SK-N-SH treated with all-trans-retinoic acid at 6 μM for 48 hours (cell line): ENCODE measurements around the gene TWF1.
"Not testable (repeated sequence)": the region's sequence is repeated elsewhere in the genome, so short reads cannot be mapped to it uniquely, and the experiment has no call there.

ENCODE experiments used
- ATAC-seq: fragments of 200-7000 bp; cut with Tn5 transposase; 3 replicates; pipeline ENCODE4 v1.9.1; 2020; ENCODE audit warnings: mild to moderate bottlenecking, moderate library complexity
- ARNTL ChIP-seq: fragments of 450-650 bp; formaldehyde crosslinking; IDR thresholded peaks from 2 replicates; pipeline ENCODE4 v1.5.0; 2020; ENCODE audit warnings: low read depth, mild to moderate bottlenecking, moderate library complexity, borderline replicate concordance
- BACH2 ChIP-seq: fragments of 250-450 bp; sonication (Bioruptor Pico); IDR thresholded peaks from 2 replicates; pipeline ENCODE4 v1.9.0; 2021; ENCODE audit warnings: mild to moderate bottlenecking, borderline replicate concordance
- CSDC2 ChIP-seq: fragments of 250-450 bp; sonication (Bioruptor Pico); IDR thresholded peaks from 2 replicates; pipeline ENCODE4 v1.5.0; 2020; ENCODE audit warnings: mild to moderate bottlenecking, moderate library complexity
- ESRRG ChIP-seq: fragments of 250-450 bp; sonication (Bioruptor Pico); IDR thresholded peaks from 2 replicates; pipeline ENCODE4 v1.6.1; 2021; ENCODE audit warnings: mild to moderate bottlenecking
- GLIS3 ChIP-seq: fragments of 250-450 bp; sonication (Bioruptor Pico); IDR thresholded peaks from 2 replicates; pipeline ENCODE4 v1.5.0; 2020; ENCODE audit warnings: mild to moderate bottlenecking, moderate library complexity
- ISL1 ChIP-seq: fragments of 250-450 bp; sonication (Bioruptor Pico); IDR thresholded peaks from 2 replicates; pipeline ENCODE4 v2.1.2; 2022; ENCODE audit warnings: mild to moderate bottlenecking, moderate library complexity
- OSR1 ChIP-seq: fragments of 250-450 bp; sonication (Bioruptor Pico); IDR thresholded peaks from 2 replicates; pipeline ENCODE4 v1.8.0; 2022; ENCODE audit warnings: moderate library complexity, mild to moderate bottlenecking, inconsistent platforms
- PPARA ChIP-seq: fragments of 250-450 bp; sonication (Bioruptor Pico); IDR thresholded peaks from 2 replicates; pipeline ENCODE4 v1.5.0; 2020; ENCODE audit warnings: mild to moderate bottlenecking, borderline replicate concordance
- RARB ChIP-seq: fragments of 250-450 bp; sonication (Bioruptor Pico); IDR thresholded peaks from 2 replicates; pipeline ENCODE4 v1.8.0; 2021; ENCODE audit warnings: mild to moderate bottlenecking, moderate library complexity
- SNAI2 ChIP-seq: fragments of 250-450 bp; sonication (Bioruptor Pico); IDR thresholded peaks from 2 replicates; pipeline ENCODE4 v1.5.0; 2020; ENCODE audit warnings: mild to moderate bottlenecking, moderate library complexity
- TOX ChIP-seq: fragments of 250-450 bp; sonication (Bioruptor Pico); IDR thresholded peaks from 2 replicates; pipeline ENCODE4 v1.8.0; 2021; ENCODE audit warnings: mild to moderate bottlenecking, moderate library complexity, borderline replicate concordance
- ZFP30 ChIP-seq: fragments of 450-650 bp; formaldehyde crosslinking; IDR thresholded peaks from 2 replicates; pipeline ENCODE4 v1.5.0; 2022; ENCODE audit warnings: mild to moderate bottlenecking, moderate library complexity
- ZNF565 ChIP-seq: fragments of 450-650 bp; formaldehyde crosslinking; conservative IDR thresholded peaks from 2 replicates; pipeline ENCODE4 v1.5.0; 2020; ENCODE audit warnings: low read depth, mild to moderate bottlenecking, moderate library complexity
- ZNF70 ChIP-seq: fragments of 450-650 bp; formaldehyde crosslinking; IDR thresholded peaks from 2 replicates; pipeline ENCODE4 v1.5.0; 2020; ENCODE audit warnings: mild to moderate bottlenecking, moderate library complexity
- ZNF8 ChIP-seq: fragments of 450-650 bp; formaldehyde crosslinking; IDR thresholded peaks from 2 replicates; pipeline ENCODE4 v1.5.0; 2020; ENCODE audit warnings: mild to moderate bottlenecking, moderate library complexity
- TF ChIP-seq, protein P1 (sequence below): fragments of 250-450 bp; sonication (Bioruptor Pico); IDR thresholded peaks from 2 replicates; pipeline ENCODE4 v1.5.0; 2020; ENCODE audit warnings: mild to moderate bottlenecking, moderate library complexity
- TF ChIP-seq, protein P2 (sequence below): fragments of 250-450 bp; sonication (Bioruptor Pico); IDR thresholded peaks from 2 replicates; pipeline ENCODE4 v1.5.1; 2021; ENCODE audit warnings: mild to moderate bottlenecking, moderate library complexity
- TF ChIP-seq, protein P3 (sequence below): fragments of 250-450 bp; sonication (Bioruptor Pico); IDR thresholded peaks from 2 replicates; pipeline ENCODE4 v1.5.1; 2020; ENCODE audit warnings: low read depth, mild to moderate bottlenecking, moderate library complexity

Gene TWF1

DNA sequence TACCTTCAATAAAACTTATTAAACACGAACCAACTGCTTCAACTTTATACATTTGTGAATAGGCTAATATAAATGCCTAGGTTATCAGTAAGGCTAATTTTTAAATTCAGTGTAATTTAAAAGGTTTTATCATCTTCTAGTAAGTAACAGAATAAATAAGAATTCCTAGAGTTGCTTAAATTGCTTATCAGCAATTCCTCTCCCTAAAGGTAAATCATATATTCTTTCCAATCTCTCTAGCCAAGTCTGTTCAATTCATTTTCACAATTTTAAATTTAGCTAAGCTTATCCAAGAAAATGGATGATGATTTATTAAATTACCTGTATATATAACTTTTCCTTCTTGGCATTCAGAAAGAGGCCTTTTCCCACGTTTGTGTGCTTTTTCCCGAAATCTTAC, 52.1 kb downstream of the TWF1 start (continued):
- no peak for TF ChIP-seq GLIS3 (CRISPR knock-in tag)

DNA sequence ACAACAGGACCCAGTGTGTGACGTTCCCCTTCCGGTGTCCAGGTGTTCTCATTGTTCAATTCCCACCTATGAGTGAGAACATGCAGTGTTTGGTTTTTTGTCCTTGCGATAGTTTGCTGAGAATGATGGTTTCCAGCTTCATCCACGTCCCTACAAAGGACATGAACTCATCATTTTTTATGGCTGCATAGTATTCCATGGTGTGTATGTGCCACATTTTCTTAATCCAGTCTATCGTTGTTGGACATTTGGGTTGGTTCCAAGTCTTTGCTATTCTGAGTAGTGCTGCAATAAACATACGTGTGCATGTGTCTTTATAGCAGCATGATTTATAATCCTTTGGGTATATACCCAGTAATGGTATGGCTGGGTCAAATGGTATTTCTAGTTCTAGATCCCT, 54.8 kb downstream of the TWF1 start:
- ATAC-seq: not testable (repeated sequence)

DNA sequence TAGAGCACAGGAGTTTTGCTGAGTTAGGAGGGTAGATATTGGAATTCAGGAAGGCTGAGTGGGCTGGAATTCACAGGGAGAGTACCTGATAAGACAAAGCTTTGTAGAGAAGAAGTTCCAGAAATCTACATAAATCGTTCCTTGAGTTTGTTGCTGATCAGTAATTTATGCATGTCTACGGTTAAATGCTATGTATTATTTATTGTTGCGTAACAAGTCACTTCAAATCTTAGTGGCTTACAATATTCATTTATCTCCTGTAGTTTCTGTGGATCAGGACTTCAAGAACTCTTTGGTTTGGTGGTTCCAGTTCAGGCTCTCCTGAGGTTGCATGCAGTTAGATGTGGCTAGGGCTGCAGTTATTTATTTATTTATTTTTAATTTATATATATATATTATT, 55.3 kb downstream of the TWF1 start:
- ATAC-seq: no peak
- TF ChIP-seq ZNF8: no peak
- no peak for TF ChIP-seq GLIS3 (CRISPR knock-in tag)
- TF ChIP-seq, protein P1, sequence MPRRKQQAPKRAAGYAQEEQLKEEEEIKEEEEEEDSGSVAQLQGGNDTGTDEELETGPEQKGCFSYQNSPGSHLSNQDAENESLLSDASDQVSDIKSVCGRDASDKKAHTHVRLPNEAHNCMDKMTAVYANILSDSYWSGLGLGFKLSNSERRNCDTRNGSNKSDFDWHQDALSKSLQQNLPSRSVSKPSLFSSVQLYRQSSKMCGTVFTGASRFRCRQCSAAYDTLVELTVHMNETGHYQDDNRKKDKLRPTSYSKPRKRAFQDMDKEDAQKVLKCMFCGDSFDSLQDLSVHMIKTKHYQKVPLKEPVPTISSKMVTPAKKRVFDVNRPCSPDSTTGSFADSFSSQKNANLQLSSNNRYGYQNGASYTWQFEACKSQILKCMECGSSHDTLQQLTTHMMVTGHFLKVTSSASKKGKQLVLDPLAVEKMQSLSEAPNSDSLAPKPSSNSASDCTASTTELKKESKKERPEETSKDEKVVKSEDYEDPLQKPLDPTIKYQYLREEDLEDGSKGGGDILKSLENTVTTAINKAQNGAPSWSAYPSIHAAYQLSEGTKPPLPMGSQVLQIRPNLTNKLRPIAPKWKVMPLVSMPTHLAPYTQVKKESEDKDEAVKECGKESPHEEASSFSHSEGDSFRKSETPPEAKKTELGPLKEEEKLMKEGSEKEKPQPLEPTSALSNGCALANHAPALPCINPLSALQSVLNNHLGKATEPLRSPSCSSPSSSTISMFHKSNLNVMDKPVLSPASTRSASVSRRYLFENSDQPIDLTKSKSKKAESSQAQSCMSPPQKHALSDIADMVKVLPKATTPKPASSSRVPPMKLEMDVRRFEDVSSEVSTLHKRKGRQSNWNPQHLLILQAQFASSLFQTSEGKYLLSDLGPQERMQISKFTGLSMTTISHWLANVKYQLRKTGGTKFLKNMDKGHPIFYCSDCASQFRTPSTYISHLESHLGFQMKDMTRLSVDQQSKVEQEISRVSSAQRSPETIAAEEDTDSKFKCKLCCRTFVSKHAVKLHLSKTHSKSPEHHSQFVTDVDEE (CRISPR knock-in tag): no peak
- TF ChIP-seq BACH2 (CRISPR knock-in tag): no peak
- TF ChIP-seq PPARA (CRISPR knock-in tag): no peak
- TF ChIP-seq ZFP30 (CRISPR knock-in tag): no peak
- no peak for TF ChIP-seq ZNF70 (CRISPR knock-in tag)
- TF ChIP-seq TOX: no peak
- TF ChIP-seq CSDC2 (CRISPR knock-in tag): no peak
- TF ChIP-seq, protein P2, sequence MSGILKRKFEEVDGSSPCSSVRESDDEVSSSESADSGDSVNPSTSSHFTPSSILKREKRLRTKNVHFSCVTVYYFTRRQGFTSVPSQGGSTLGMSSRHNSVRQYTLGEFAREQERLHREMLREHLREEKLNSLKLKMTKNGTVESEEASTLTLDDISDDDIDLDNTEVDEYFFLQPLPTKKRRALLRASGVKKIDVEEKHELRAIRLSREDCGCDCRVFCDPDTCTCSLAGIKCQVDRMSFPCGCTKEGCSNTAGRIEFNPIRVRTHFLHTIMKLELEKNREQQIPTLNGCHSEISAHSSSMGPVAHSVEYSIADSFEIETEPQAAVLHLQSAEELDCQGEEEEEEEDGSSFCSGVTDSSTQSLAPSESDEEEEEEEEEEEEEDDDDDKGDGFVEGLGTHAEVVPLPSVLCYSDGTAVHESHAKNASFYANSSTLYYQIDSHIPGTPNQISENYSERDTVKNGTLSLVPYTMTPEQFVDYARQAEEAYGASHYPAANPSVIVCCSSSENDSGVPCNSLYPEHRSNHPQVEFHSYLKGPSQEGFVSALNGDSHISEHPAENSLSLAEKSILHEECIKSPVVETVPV: no peak
- TF ChIP-seq ZNF565 (CRISPR knock-in tag): no peak

DNA sequence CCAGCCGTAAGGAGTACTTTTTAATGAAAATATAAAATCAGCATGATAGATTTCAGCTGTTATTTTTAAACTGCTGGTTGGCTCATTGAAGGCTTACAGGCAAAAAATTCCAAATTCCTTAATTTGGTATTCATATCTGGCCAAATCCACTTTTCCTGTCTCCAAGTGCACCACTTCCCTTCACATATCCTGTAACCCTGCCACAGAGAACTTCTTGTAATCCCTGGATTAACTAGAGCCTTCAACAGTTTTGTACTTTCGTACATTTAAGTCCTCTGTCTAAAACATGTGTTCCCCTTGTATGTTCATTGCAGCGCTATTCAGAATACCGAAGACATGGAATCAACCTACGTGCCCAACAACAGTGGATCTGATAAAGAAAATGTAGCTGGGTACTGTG, 57.1 kb downstream of the TWF1 start:
- TF ChIP-seq CSDC2 (CRISPR knock-in tag) (no peak), SNAI2 (CRISPR knock-in tag) (no peak), ISL1 (CRISPR knock-in tag) (no peak), GLIS3 (CRISPR knock-in tag) (no peak), OSR1 (no peak), TOX (no peak), RARB (no peak), ARNTL (CRISPR knock-in tag) (no peak)
- TF ChIP-seq, protein P2: no peak
- no peak for ATAC-seq

DNA sequence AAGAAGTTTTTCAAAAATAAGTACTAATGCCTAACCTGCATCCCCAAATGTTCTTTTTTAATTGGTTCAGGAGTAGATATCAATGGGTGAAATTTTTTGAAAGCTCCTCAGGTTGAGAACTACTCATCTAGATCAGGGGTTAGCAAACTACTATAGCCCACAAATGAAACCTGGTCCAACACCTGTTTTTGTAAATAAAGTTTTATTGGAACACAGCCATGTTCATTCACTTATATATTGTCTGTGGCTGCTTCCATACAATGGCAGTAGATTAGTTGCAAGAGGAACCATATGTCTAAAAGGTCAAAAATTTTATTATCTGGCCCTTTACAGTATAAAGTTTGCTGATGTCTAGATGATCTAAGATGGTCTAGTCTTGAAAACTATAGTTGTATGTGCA, 61.3 kb downstream of the TWF1 start:
- no peak for ATAC-seq
- TF ChIP-seq, protein P3, sequence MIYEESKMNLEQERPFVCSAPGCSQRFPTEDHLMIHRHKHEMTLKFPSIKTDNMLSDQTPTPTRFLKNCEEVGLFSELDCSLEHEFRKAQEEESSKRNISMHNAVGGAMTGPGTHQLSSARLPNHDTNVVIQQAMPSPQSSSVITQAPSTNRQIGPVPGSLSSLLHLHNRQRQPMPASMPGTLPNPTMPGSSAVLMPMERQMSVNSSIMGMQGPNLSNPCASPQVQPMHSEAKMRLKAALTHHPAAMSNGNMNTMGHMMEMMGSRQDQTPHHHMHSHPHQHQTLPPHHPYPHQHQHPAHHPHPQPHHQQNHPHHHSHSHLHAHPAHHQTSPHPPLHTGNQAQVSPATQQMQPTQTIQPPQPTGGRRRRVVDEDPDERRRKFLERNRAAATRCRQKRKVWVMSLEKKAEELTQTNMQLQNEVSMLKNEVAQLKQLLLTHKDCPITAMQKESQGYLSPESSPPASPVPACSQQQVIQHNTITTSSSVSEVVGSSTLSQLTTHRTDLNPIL (CRISPR knock-in tag): no peak
- TF ChIP-seq ISL1 (CRISPR knock-in tag): no peak
- no peak for TF ChIP-seq ESRRG (CRISPR knock-in tag)
- no peak for TF ChIP-seq CSDC2 (CRISPR knock-in tag)
- no peak for TF ChIP-seq RARB
- no peak for TF ChIP-seq BACH2 (CRISPR knock-in tag)
- TF ChIP-seq, protein P1 (CRISPR knock-in tag): no peak
- no peak for TF ChIP-seq ZNF70 (CRISPR knock-in tag)
- TF ChIP-seq ZFP30 (CRISPR knock-in tag): no peak
- TF ChIP-seq ZNF565 (CRISPR knock-in tag): no peak
- TF ChIP-seq OSR1: no peak
- no peak for TF ChIP-seq ZNF8
- no peak for TF ChIP-seq TOX
- TF ChIP-seq, all 23 proteins: peak for 0
